Stomach (tissue), 4 donors: ENCODE results near the gene CLBA1.

Experiments
- CTCF ChIP-seq, 7 experiments: fragments of 450-650 bp in 4 of 7; fragments of 200-600 bp in 3 of 7; sonication (generic) in 3 of 7; IDR thresholded peaks; one replicate each; pipeline ENCODE4 v1.5.1; 2016 to 2019; ENCODE audit warnings: antibody characterized with exemption in 7 of 7, control low read depth in 2 of 7, mild to moderate bottlenecking in 1 of 7
- EP300 ChIP-seq: sonication (generic); formaldehyde crosslinking; IDR thresholded peaks from one replicate; pipeline ENCODE4 v1.6.1; 2017; ENCODE audit warnings: antibody characterized with exemption
- POLR2A ChIP-seq, 4 donors: fragments of 450-650 bp; IDR thresholded peaks; one replicate each; pipeline ENCODE4 v1.6.1; 2016; ENCODE audit warnings: antibody characterized with exemption in 4 of 4, control low read depth in 2 of 4, mild to moderate bottlenecking in 1 of 4, moderate library complexity in 1 of 4
- POLR2AphosphoS5 ChIP-seq, 3 donors: sonication (generic); formaldehyde crosslinking; IDR thresholded peaks; one replicate each; pipeline ENCODE4 v1.6.1; 2016; ENCODE audit warnings: antibody characterized with exemption in 3 of 3

- TF ChIP-seq CTCF (IDR thresholded peaks at IDR 0.05) (no peak), EP300 (no peak), POLR2AphosphoS5 (IDR thresholded peaks at IDR 0.05) (no peak), POLR2A (IDR thresholded peaks at IDR 0.05) (no peak)
Measured at GRCh38 chr14:105015242-105015641, 29.7 kb downstream of the CLBA1 start.
